ENCODE data around the gene TCTN1. TPM values are rescaled to one million over a fixed set of nuclear protein-coding genes. Genes with fewer than 3 reads are reported as not detected.
A peak's percentile ranks its signal among the peaks of the same experiment; 100 is the strongest.

TCTN1 gene
- total and polyA plus RNA-seq, 2 of the 13 experiments (the other 11 are each of a cell fraction or from before 2014, with no cell fraction given) = 13.6 to 16.0 TPM

DNA sequence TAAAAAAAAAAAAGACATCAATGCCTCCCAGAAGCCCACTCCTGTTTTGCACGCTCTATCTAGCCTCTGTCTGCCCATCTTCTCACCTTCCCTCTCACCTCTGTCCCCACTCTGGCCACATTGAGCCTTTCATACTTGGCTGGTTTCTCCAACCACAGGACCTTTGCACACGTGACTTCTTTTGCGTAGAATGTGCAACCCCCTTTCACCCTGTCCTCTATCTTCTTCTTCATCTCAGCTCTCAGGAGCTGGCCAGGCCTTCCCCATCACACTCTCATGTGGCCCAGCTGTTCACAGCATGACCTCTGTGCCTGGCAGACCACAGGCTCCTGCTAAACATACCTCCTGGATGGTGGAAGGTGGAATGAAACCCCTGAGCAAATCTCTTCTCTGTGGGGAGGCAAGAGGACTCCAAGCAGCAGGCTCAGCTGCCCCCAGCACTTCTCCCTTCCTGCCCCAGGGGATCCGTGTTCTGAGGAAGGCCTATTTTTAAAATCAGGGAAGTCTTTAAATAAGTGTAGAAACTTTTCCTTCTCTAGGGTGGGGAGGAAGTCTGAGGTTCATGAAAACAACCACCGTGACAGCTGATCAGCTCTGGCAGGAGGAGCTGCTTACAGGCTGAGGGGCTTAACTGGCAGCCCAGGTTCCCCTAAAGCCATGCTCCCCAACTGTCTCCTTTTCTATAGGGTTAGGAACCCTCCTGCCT is 63.4 kb downstream of the TCTN1 start:
- TF ChIP-seq ARNT (IDR thresholded peaks at IDR 0.05) = no peak
- no peak for TF ChIP-seq TP53 (CRISPR knock-in tag; conservative IDR thresholded peaks at IDR 0.05)
- TF ChIP-seq, protein P1, sequence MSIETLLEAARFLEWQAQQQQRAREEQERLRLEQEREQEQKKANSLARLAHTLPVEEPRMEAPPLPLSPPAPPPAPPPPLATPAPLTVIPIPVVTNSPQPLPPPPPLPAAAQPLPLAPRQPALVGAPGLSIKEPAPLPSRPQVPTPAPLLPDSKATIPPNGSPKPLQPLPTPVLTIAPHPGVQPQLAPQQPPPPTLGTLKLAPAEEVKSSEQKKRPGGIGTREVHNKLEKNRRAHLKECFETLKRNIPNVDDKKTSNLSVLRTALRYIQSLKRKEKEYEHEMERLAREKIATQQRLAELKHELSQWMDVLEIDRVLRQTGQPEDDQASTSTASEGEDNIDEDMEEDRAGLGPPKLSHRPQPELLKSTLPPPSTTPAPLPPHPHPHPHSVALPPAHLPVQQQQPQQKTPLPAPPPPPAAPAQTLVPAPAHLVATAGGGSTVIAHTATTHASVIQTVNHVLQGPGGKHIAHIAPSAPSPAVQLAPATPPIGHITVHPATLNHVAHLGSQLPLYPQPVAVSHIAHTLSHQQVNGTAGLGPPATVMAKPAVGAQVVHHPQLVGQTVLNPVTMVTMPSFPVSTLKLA (IDR thresholded peaks at IDR 0.05) = peak; percentile 33; the same call in 1 of the 2 replicates
- peaks cover 0 to 17% of the 10 kb centered on the region in 2 experiments; a peak in 4 of 5 replicates for H3K27me3 ChIP-seq (ENCODE audit: control insufficient read depth in 1 of 2, insufficient read depth in 2 of 2, low read length in 2 of 2)
- ChIA-PET POLR2A (no interaction called here), CTCF (ENCODE audit: low intra/inter-chr PET ratio, low total read pairs) (no interaction called here)
- H3K4me1 ChIP-seq (ENCODE audit: insufficient read depth, low read length) = peaks cover 11% of the 10 kb centered on the region
- DNase-seq (ENCODE audit: low spot score) = no peak
- no peak overlapping the region for H3K9ac ChIP-seq (ENCODE audit: insufficient read depth, low read depth, low read length)
- FAIRE-seq = no peak
- H2AFZ ChIP-seq (ENCODE audit: low read length) = no peak overlapping the region
- no peaks in the 10 kb centered on the region for H3K9me3 ChIP-seq (ENCODE audit: low read length)
- no peaks in the 10 kb centered on the region for H3K36me3 ChIP-seq (replicated peaks in 1 of 2; ENCODE audit: control insufficient read depth in 1 of 2, insufficient read depth in 2 of 2, low read length in 2 of 2)
- no peaks in the 10 kb centered on the region for H4K20me1 ChIP-seq (ENCODE audit: insufficient read depth, low read length)
- 29% methylated on average over 5 of the region's 5 CpGs for WGBS (ENCODE audit: low lambda C conversion rate)
- H3K4me2 ChIP-seq (ENCODE audit: low read depth, low read length) = no peak overlapping the region
- H3K27ac ChIP-seq (ENCODE audit: extremely low read length, insufficient read depth, low read length) = no peak overlapping the region
- in situ Hi-C loops (cut with HindIII; ENCODE audit: extremely low pct_ligation_motif_present, low pct_unique_long_range_greater_than_20kb) = no loop called here
- no TSS peak for BruUV-seq (replicated peaks)
- intact Hi-C loops (cut with micrococcal nuclease; ENCODE audit: unreplicated experiment) = no loop called here
- no peaks in the 10 kb centered on the region for H3K79me2 ChIP-seq (ENCODE audit: insufficient read depth, low read length)
- no peak for ATAC-seq
- H3K4me3 ChIP-seq (replicated peaks in 1 of 3; ENCODE audit: insufficient read depth in 1 of 3, low read depth in 2 of 3, low read length in 3 of 3) = no peak overlapping the region

DNA sequence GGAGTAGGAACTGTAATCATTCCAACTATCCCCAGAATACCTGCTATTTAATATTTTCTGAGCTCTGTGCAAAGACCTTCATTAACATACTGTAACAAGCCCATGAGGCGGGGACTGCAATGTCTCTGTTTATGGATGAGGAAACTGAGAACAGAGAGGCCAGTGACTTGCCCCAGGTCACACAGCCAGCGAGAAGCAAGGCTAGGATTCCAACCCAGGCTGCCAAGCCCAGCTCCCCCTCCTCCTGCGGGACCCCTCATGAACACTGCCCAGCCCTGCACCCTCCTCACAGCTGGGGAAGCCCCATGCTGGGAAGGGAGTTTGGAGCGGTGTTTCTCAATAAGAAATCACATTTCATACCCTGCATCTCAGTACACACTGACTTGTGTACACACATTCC is 64.1 kb downstream of the TCTN1 start:
- Histone ChIP-seq H4K20me1 (ENCODE audit: insufficient read depth, low read length) (no peaks in the 10 kb centered on the region), H3K4me3 (replicated peaks in 1 of 3; ENCODE audit: insufficient read depth in 1 of 3, low read depth in 2 of 3, low read length in 3 of 3) (no peak overlapping the region), H2AFZ (ENCODE audit: low read length) (no peak overlapping the region), H3K9ac (ENCODE audit: insufficient read depth, low read depth, low read length) (no peak overlapping the region), H3K4me1 (ENCODE audit: insufficient read depth, low read length) (peaks cover 11% of the 10 kb centered on the region), H3K79me2 (ENCODE audit: insufficient read depth, low read length) (no peaks in the 10 kb centered on the region), H3K9me3 (ENCODE audit: low read length) (no peaks in the 10 kb centered on the region), H3K4me2 (ENCODE audit: low read depth, low read length) (no peak overlapping the region), H3K36me3 (replicated peaks in 1 of 2; ENCODE audit: control insufficient read depth in 1 of 2, insufficient read depth in 2 of 2, low read length in 2 of 2) (no peaks in the 10 kb centered on the region), H3K27me3 (ENCODE audit: control insufficient read depth in 1 of 2, insufficient read depth in 2 of 2, low read length in 2 of 2) (peaks cover 0 to 17% of the 10 kb centered on the region in 2 experiments), H3K27ac (ENCODE audit: extremely low read length, insufficient read depth, low read length) (no peak overlapping the region)
- no peak for FAIRE-seq
- WGBS (ENCODE audit: low lambda C conversion rate) = 30% methylated on average over 4 of the region's 4 CpGs
- intact Hi-C loops (cut with micrococcal nuclease; ENCODE audit: unreplicated experiment) (no loop called here), in situ Hi-C loops (cut with HindIII; ENCODE audit: extremely low pct_ligation_motif_present, low pct_unique_long_range_greater_than_20kb) (no loop called here)
- TF ChIP-seq DNMT1 (CRISPR knock-in tag; IDR thresholded peaks at IDR 0.05) (no peak), ZNF768 (CRISPR knock-in tag; IDR thresholded peaks at IDR 0.05) (peak; percentile 92)
- BruUV-seq (replicated peaks) = no TSS peak
- POLR2A ChIA-PET = no interaction called here
- CTCF ChIA-PET (ENCODE audit: low intra/inter-chr PET ratio, low total read pairs) = no interaction called here
- ATAC-seq = no peak
- DNase-seq (ENCODE audit: low spot score) = no peak
